Stimulated activated CD8-positive, alpha-beta memory T cell treated with anti-CD3 and anti-CD28 coated beads, Interleukin-7, amount 100 ng/mL, for 24 hours (primary cell): ENCODE data around the gene ITIH1.

Experiments
- DNase-seq: peaks from one replicate; pipeline ENCODE4 v3.0.0-alpha.2; 2020; ENCODE audit warnings: low read depth

ITIH1 gene

DNA sequence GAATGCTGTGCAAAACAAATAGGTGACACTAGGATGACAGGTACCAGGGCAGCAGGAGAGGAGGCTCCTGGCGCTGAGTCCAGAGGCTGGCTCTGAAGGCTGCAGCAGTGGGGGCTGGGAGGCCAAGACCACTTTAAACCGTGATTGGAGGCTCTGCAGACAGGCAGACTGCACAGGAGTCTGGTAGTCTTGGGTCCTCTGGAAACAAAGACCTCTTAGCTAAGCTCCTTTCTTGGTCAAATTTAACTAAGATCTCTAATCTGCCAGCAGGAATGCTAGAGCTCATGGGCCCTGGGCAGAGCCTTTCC is 61.8 kb downstream of the ITIH1 start:
- DNase-seq = no peak

DNA sequence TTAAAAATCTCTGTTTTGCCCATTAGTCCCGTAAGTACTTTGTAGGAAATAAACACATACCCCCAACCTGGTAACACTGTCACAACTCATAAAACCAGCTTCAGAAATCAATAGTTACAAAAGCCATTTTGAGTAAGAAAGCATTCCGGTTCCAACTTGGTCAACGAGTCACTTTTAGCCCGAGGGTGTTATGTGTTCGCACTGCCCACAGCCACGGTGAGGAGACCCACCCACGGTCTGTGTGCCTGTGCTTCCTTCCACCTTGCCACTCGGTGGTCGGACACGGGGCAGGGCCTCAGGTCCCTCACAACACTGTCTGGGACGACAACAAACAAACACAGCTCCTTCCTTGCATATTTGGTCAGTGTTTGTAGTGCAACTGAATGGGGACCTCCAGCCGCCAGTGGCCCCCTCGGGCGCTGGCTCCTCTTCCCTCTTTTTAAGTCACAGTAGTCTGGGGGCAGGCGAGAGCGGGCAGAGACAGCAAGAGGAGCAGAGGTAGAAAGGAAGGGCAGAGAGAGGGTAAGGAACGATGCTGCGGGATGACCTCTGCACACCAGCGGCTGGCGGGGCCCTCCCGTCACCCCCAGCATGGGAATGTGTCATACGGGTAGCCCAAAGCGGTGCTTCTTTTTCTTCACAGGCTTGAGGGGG is 62.6 kb downstream of the ITIH1 start:
- no peak for DNase-seq

DNA sequence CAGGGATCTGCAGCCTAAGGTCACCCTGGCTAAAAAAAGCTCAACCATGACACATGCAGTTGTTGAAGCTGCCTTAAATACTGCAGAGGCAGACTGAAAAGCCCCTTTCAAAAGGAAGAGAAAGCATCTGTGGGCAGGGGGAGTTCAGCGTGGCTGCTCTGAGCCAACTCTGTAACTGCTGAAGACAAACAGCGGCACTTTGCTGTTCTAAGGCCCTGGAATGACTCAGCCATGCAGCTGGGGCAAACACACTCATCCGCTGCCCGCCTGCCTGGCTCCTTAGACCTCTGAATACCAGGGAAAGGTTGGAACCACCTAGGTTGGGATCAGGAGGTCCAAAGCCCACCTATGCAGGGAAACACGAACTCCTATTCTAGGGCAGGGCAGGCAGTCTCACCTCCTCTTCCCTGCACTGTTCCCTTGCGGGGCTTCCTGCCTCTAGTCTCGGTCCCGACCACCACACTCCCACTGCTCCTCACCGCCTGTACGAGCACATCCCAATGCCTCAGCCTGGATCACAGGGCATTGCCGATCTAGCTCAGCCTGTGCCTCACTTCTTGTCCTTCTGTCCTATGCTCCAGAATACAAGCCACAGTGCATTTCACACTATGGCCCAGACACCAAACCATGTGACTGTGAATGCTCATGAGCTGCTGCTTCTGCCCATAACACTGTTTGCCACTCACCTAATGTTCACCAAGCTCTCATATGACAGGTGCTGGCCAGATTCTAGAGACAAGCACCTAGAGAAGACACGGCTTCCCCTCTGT is 64.0 kb downstream of the ITIH1 start:
- DNase-seq = no peak
